Fibroblast of villous mesenchyme (primary cell): ENCODE data around the gene CCL25. TPM values are rescaled to one million over a fixed set of nuclear protein-coding genes. Genes with fewer than 3 reads are reported as not detected.

Experiments
- DNase-seq: peaks from one replicate; pipeline ENCODE4 v3.0.0-alpha.2; 2010; ENCODE audit warnings: low read depth
- H3K4me3 ChIP-seq: 2 replicates; pipeline ENCODE4 v1.5.1; 2011; ENCODE audit warnings: low read depth, mild to moderate bottlenecking, low read length
- total RNA-seq: library from RNA; depleted of rRNA; stranded (reverse); fragments of >200 nt; gene quantifications from 2 replicates; pipeline ENCODE4 v1.2.3, GENCODE V29; 2012
- TF ChIP-seq, protein P1 (sequence below): IDR thresholded peaks from 2 replicates; pipeline ENCODE4 v1.5.1; 2012; ENCODE audit warnings: low read depth, mild to moderate bottlenecking, low read length; ENCODE audit not compliant: insufficient read depth

Gene CCL25, protein sequence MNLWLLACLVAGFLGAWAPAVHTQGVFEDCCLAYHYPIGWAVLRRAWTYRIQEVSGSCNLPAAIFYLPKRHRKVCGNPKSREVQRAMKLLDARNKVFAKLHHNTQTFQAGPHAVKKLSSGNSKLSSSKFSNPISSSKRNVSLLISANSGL
- not detected in 2 replicates for total RNA-seq

DNA sequence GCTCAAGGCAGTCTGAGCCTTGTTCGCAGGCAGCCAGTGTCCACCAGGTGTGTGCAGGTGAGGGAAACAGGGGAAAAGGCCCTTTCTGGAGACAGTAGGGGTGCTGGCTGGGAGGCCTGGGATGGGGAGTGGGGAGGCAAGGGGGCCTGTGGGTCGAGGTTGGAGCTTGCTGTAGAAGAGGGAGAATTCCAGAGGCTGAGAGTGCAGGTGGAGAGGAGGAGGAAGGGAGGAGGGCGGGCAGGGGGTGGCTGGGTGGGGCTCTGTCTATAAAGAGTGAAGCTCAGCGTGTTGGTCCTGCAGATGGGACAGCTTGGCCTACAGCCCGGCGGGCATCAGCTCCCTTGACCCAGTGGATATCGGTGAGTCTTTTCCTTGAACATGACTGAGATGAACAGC lies at the start of gene CCL25:
Gene CCL25, plus strand, starts transcription at position 297 of the 396 bp plus-strand sequence. CDS start 290 bp downstream, outside the sequence.
- TF ChIP-seq, protein P1, sequence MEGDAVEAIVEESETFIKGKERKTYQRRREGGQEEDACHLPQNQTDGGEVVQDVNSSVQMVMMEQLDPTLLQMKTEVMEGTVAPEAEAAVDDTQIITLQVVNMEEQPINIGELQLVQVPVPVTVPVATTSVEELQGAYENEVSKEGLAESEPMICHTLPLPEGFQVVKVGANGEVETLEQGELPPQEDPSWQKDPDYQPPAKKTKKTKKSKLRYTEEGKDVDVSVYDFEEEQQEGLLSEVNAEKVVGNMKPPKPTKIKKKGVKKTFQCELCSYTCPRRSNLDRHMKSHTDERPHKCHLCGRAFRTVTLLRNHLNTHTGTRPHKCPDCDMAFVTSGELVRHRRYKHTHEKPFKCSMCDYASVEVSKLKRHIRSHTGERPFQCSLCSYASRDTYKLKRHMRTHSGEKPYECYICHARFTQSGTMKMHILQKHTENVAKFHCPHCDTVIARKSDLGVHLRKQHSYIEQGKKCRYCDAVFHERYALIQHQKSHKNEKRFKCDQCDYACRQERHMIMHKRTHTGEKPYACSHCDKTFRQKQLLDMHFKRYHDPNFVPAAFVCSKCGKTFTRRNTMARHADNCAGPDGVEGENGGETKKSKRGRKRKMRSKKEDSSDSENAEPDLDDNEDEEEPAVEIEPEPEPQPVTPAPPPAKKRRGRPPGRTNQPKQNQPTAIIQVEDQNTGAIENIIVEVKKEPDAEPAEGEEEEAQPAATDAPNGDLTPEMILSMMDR: no peak
- no peak for DNase-seq
- no peak within 1 kb of the TSS for H3K4me3 ChIP-seq

DNA sequence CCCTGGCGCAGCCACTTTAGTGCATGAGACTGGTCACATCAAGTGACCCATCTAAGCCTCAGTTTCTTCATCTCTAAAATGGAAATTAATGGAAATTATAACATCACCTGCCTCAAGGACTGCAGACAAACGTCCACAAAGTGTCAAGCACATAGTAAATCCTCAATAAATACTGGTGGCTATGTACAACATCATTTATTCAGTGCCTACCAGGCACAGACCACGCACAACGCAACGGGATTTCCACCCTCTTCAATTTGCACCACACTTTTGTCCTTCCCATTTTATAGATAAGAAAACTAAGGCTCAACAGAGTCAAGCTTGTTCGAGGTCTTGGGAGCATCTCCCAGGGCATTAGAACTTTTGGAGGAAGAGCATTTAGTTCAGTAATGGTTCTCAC lies 48.6 kb upstream of the CCL25 start:
- TF ChIP-seq, protein P1: no peak
- peak overlapping the region; percentile 72 for H3K4me3 ChIP-seq
- no peak for DNase-seq

DNA sequence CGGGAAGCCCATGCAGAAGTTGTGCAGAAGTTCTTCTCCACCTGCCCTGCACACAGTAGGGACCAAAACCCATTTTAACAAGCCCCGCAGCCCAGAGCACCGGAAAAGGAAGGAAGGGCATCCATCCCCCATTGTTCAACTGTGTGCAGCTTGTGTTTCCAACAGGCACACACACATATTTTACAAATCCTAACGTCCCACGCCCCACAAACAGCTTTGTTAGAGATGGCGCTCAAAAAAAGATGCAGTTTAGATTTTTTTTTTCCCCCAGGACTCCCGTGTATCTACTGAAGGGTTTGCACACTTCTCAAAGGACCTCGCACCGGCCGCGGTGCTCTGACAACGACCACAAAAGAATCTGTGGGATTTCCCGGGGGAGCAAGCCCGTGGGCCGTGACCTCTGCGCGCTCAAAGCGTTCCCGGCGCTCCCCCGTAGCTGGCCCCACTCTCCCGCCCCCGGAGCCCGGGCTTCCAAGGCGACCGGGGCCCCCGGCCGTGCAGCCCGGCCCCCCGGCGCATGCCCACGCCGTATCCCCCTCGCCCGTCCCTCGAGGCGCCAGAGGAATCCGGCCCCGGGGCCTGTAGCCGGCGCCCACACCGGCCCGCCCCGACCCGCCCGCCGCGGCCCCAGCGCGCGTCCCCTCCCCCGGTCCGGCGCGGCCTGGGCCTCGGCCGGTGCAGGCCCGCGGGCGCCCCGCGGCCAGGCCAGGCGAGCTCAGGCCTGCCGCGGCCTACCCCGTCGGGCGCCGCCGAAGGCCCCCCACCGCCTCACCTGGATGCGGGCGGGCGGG lies 47.6 kb upstream of the CCL25 start:
- peak overlapping the region; percentile 72 for H3K4me3 ChIP-seq
- TF ChIP-seq, protein P1: no peak
- no peak for DNase-seq

DNA sequence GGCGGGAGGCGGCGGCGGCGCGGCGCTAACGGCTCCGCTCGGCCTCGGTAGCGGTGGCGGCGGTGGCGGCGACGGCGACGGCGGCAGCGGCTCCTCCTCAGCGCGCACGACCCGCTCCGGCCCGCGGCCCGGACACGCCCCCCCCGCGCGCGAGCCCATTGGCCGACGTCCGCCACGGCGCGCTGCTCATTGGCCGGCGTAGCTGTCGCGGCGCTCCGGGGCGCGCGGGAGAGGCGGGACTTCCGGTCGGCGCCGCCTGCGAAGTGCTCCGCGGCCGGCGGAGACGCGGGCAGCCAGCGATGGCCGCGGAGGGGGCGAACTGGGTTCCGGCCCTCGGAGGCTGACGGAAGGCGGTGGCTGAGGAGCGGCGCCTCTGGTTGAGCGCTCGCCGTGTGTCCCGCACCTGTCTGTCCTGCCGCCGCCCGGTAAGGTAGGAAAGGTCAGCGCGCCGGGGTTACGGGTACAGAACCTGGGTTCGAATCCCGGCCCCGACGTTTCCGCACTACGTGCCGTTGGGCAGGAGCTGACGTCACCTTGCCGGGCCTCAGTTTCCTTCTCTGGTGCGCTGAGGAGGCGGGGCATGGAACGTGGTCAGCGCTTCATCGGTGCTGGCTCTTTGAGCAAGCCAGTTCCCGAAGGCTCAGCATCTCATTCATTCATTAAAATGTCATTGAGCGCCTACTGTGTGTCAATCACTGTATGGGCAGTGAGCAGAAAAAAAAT lies 46.9 kb upstream of the CCL25 start, which contains the start of gene ELAVL1:
Gene ELAVL1, minus strand, starts transcription at position 108 of the 723 bp plus-strand sequence. CDS start 13,826 bp downstream, outside the sequence.
- H3K4me3 ChIP-seq: peak within 1 kb of the TSS; percentile 91
- DNase-seq: peak; percentile 91
- TF ChIP-seq, protein P1: no peak

DNA sequence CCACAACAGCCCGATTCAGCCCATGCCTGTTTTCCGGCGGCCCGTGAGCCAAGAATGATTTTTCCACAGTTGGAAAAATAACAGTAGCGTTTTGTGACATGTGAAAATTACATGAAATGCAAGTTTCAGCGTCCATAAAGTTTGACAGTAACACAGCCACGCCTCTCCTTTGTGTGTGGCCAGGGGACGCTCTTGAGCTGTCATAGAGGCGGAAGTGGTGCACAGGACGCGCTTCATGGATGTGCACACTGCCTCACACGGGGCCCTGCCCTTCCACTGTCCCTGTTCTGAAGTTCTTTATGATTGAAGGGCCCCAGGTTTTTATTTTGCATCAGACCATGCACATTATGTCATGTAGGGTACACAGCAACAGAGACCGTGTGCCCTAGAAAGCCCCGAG lies 34.8 kb upstream of the CCL25 start:
- no peak for DNase-seq
- TF ChIP-seq, protein P1: peak; percentile 37
- no peak overlapping the region for H3K4me3 ChIP-seq

DNA sequence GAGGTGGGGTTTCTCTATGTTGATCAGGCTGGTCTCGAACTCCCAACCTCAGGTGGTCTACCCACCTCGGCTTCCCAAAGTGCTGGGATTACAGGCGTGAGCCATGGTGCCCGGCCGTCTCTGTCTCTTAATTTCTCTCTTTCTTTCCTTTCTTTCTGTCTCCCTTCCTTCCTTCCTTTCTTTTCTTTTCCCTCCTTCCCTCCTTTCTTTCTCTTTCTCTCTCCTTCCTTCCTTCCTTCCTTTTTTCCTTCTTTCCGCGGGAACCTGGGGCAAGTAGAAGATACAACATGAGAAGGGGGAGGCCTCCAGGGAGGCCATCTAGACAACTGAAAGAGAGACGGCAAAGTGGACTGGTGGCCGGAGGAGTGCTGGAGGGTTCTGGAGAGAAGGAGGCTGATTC lies 31.9 kb upstream of the CCL25 start:
- DNase-seq: no peak
- TF ChIP-seq, protein P1: no peak
- H3K4me3 ChIP-seq: no peak overlapping the region
